ENCODE measurements around the gene PHF12. TPM values are rescaled to one million over a fixed set of nuclear protein-coding genes. Genes with fewer than 3 reads are reported as not detected.

PHF12 gene
- total RNA-seq, 1 experiment from 2014 or later = 36.0 TPM

DNA sequence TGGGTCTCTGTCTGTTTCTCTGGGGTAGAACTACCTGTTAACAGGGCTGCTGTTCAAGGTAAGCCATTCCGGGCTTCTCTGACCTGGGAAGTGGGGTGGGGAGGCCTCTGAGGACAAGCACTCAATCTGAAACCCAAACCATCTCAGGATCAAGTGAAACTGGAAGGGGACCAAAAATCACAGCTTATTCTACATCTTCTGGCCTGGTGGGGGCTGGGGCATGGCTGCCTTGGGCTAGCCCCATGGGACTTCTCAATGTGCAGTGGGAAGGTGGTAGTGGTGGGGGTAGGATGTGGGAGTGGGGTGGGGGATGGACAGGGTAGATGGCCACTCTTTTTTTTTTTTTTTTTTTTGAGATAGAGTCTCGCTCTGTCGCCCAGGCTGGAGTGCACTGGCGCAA lies 59.3 kb downstream of the PHF12 start:
- Histone ChIP-seq H3K4me2 (no peak overlapping the region), H3F3A (ENCODE audit: insufficient read depth, low read depth) (peaks cover 17% of the 10 kb centered on the region), H4K20me1 (ENCODE audit: insufficient read depth) (no peaks in the 10 kb centered on the region), H3K27ac (no peak overlapping the region), H2AFZ (no peak overlapping the region), H3K9me3 (ENCODE audit: insufficient read depth, low read depth) (no peaks in the 10 kb centered on the region), H3K36me3 (ENCODE audit: low read depth) (no peaks in the 10 kb centered on the region), H3K9me2 (ENCODE audit: insufficient read depth) (no peaks in the 10 kb centered on the region), H3K4me1 (replicated peaks; ENCODE audit: insufficient read depth) (0 out of 2 replicates have a peak, but pooled peaks cover 10% of the 10 kb centered on the region), H3K79me2 (ENCODE audit: low read depth) (peaks cover 5% of the 10 kb centered on the region; the same call in 1 of the 2 replicates), H3K27me3 (ENCODE audit: insufficient read depth, low read depth) (no peaks in the 10 kb centered on the region), H3K4me3 (no peak overlapping the region)
- intact Hi-C loops (cut with micrococcal nuclease; ENCODE audit: unreplicated experiment) = no loop called here
- DNase-seq = no peak
- BruUV-seq (replicated peaks) = no TSS peak
- CTCF ChIA-PET = no interaction called here
- TF ChIP-seq EZH2 (IDR thresholded peaks at IDR 0.05; ENCODE audit: low read depth) = no peak
- TF ChIP-seq, protein P1, sequence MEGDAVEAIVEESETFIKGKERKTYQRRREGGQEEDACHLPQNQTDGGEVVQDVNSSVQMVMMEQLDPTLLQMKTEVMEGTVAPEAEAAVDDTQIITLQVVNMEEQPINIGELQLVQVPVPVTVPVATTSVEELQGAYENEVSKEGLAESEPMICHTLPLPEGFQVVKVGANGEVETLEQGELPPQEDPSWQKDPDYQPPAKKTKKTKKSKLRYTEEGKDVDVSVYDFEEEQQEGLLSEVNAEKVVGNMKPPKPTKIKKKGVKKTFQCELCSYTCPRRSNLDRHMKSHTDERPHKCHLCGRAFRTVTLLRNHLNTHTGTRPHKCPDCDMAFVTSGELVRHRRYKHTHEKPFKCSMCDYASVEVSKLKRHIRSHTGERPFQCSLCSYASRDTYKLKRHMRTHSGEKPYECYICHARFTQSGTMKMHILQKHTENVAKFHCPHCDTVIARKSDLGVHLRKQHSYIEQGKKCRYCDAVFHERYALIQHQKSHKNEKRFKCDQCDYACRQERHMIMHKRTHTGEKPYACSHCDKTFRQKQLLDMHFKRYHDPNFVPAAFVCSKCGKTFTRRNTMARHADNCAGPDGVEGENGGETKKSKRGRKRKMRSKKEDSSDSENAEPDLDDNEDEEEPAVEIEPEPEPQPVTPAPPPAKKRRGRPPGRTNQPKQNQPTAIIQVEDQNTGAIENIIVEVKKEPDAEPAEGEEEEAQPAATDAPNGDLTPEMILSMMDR (conservative IDR thresholded peaks at IDR 0.05) = no peak
- POLR2A ChIA-PET (ENCODE audit: unreplicated experiment) = no interaction called here

- no peak for TF ChIP-seq EZH2 (IDR thresholded peaks at IDR 0.05; ENCODE audit: low read depth)
- TF ChIP-seq, protein P1 (conservative IDR thresholded peaks at IDR 0.05) = no peak
- H3K36me3 ChIP-seq (ENCODE audit: low read depth) = no peaks in the 10 kb centered on the region
- no peak overlapping the region for H3K27ac ChIP-seq
- H3K27me3 ChIP-seq (ENCODE audit: insufficient read depth, low read depth) = no peaks in the 10 kb centered on the region
- no peaks in the 10 kb centered on the region for H4K20me1 ChIP-seq (ENCODE audit: insufficient read depth)
- no peaks in the 10 kb centered on the region for H3K9me3 ChIP-seq (ENCODE audit: insufficient read depth, low read depth)
- ChIA-PET POLR2A (ENCODE audit: unreplicated experiment) (no interaction called here), CTCF (no interaction called here)
- H3K4me1 ChIP-seq (replicated peaks; ENCODE audit: insufficient read depth) = 0 out of 2 replicates have a peak, but pooled peaks cover 6% of the 10 kb centered on the region
- DNase-seq = no peak
- no peak overlapping the region for H3K4me2 ChIP-seq
- H3K4me3 ChIP-seq = no peak overlapping the region
- H3K79me2 ChIP-seq (ENCODE audit: low read depth) = peaks cover 5% of the 10 kb centered on the region; the same call in 1 of the 2 replicates
- no TSS peak for BruUV-seq (replicated peaks)
- H3F3A ChIP-seq (ENCODE audit: insufficient read depth, low read depth) = peaks cover 9% of the 10 kb centered on the region; the same call in 1 of the 2 replicates
- H2AFZ ChIP-seq = no peak overlapping the region
- intact Hi-C loops (cut with micrococcal nuclease; ENCODE audit: unreplicated experiment) = no loop called here
- H3K9me2 ChIP-seq (ENCODE audit: insufficient read depth) = no peaks in the 10 kb centered on the region
Observed at GRCh38 chr17:28891201-28891600, 60.1 kb downstream of the PHF12 start.

DNA sequence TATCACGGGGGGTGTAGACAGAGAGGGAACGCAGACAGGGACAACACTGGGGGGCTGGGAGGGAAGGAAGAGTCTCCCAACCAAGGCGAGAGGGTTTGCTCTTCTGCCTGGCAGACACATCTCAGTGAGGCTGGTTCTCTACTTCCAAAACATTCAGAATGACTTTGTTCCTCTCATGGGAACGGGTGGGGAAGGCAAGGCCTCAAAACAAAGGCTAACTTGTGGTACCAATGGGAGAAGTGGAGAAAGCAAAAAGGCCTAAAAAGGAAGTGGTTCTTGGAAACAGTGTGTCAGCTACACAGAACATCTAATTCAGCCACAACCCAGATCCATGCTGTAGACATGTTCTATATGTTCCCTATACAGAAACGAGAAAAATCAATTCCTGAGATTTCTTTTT lies 61.3 kb downstream of the PHF12 start:
- Histone ChIP-seq H3K27ac (no peak overlapping the region), H3K9me2 (ENCODE audit: insufficient read depth) (no peaks in the 10 kb centered on the region), H3K4me2 (no peak overlapping the region), H2AFZ (no peak overlapping the region), H3K27me3 (ENCODE audit: insufficient read depth, low read depth) (no peaks in the 10 kb centered on the region), H3K4me1 (replicated peaks; ENCODE audit: insufficient read depth) (no peaks in the 10 kb centered on the region), H3K79me2 (ENCODE audit: low read depth) (no peaks in the 10 kb centered on the region), H3K4me3 (no peak overlapping the region), H3K9me3 (ENCODE audit: insufficient read depth, low read depth) (no peaks in the 10 kb centered on the region), H3F3A (ENCODE audit: insufficient read depth, low read depth) (peaks cover 5% of the 10 kb centered on the region; the same call in 1 of the 2 replicates), H3K36me3 (ENCODE audit: low read depth) (no peaks in the 10 kb centered on the region), H4K20me1 (ENCODE audit: insufficient read depth) (no peaks in the 10 kb centered on the region)
- DNase-seq = no peak
- ChIA-PET POLR2A (ENCODE audit: unreplicated experiment) (no interaction called here), CTCF (no interaction called here)
- no peak for TF ChIP-seq EZH2 (IDR thresholded peaks at IDR 0.05; ENCODE audit: low read depth)
- TF ChIP-seq, protein P1 (conservative IDR thresholded peaks at IDR 0.05) = no peak
- intact Hi-C loops (cut with micrococcal nuclease; ENCODE audit: unreplicated experiment) = no loop called here
- no TSS peak for BruUV-seq (replicated peaks)
